A549 (cell line): ENCODE measurements around the gene TMEM97.

Experiments
- BHLHE40 ChIP-seq: IDR thresholded peaks from 2 replicates; pipeline ENCODE4 v1.6.1; 2012; ENCODE audit warnings: low read depth, low read length, inconsistent platforms
- CHD2 ChIP-seq: fragments of 150-350 bp; IDR thresholded peaks from 2 replicates; pipeline ENCODE4 v1.6.1; 2014; ENCODE audit warnings: low read length; ENCODE audit not compliant: partially characterized antibody
- CHD4 ChIP-seq: fragments of 200-600 bp; sonication (generic); IDR thresholded peaks from 2 replicates; pipeline ENCODE4 v1.6.1; 2016; ENCODE audit warnings: antibody characterized with exemption, mild to moderate bottlenecking, borderline replicate concordance
- FOSL2 ChIP-seq, 2 experiments: fragments of 450-650 bp in 1 of 2; fragments of >200 bp in 1 of 2; sonication (Bioruptor Twin) in 1 of 2; formaldehyde crosslinking; IDR thresholded peaks; 2 replicates each; pipeline versions ENCODE4 v1.5.0 to v1.6.1; 2016 to 2020; ENCODE audit warnings: mild to moderate bottlenecking in 1 of 2, moderate library complexity in 1 of 2
- JUN ChIP-seq, 2 experiments: fragments of >200 bp; sonication (Bioruptor Twin); formaldehyde crosslinking; IDR thresholded peaks; 2 replicates in 1 of 2; 3 replicates in 1 of 2; pipeline ENCODE4 v1.6.1; 2016 to 2017
- KDM1A ChIP-seq: fragments of 200-600 bp; sonication (generic); IDR thresholded peaks from 2 replicates; pipeline ENCODE4 v1.6.1; 2016; ENCODE audit warnings: low read depth, mild to moderate bottlenecking
- MAFK ChIP-seq: fragments of 450-650 bp; IDR thresholded peaks from 2 replicates; pipeline ENCODE4 v1.6.1; 2014; ENCODE audit not compliant: partially characterized antibody
- MAZ ChIP-seq: fragments of 150-350 bp; IDR thresholded peaks from 2 replicates; pipeline ENCODE4 v1.6.1; 2014; ENCODE audit warnings: antibody characterized with exemption, low read depth, low read length, borderline replicate concordance
- RAD21 ChIP-seq, 2 experiments: fragments of >200 bp in 1 of 2; sonication (Bioruptor Twin) in 1 of 2; formaldehyde crosslinking in 1 of 2; IDR thresholded peaks in 1 of 2; conservative IDR thresholded peaks in 1 of 2; 2 replicates in 1 of 2; 3 replicates in 1 of 2; pipeline ENCODE4 v1.6.1; 2012 to 2018; ENCODE audit warnings: inconsistent platforms in 1 of 2
- RARB ChIP-seq: fragments of 250-450 bp; sonication (Bioruptor Pico); IDR thresholded peaks from 2 replicates; pipeline ENCODE4 v1.8.0; 2021; ENCODE audit warnings: mild to moderate bottlenecking, moderate library complexity
- USF2 ChIP-seq: fragments of 450-650 bp; IDR thresholded peaks from 2 replicates; pipeline ENCODE4 v1.6.1; 2014; ENCODE audit warnings: antibody characterized with exemption
- TF ChIP-seq, protein P1 (sequence below): IDR thresholded peaks from 2 replicates; pipeline ENCODE4 v1.6.1; 2012
- TF ChIP-seq, protein P2 (sequence below): fragments of >200 bp; sonication (Bioruptor Twin); formaldehyde crosslinking; IDR thresholded peaks from 3 replicates; pipeline ENCODE4 v1.5.1; 2016
- TF ChIP-seq, protein P3 (sequence below): fragments of 200-600 bp; sonication (generic); IDR thresholded peaks from 2 replicates; pipeline ENCODE4 v1.6.1; 2016; ENCODE audit warnings: antibody characterized with exemption, mild to moderate bottlenecking, moderate library complexity

DNA sequence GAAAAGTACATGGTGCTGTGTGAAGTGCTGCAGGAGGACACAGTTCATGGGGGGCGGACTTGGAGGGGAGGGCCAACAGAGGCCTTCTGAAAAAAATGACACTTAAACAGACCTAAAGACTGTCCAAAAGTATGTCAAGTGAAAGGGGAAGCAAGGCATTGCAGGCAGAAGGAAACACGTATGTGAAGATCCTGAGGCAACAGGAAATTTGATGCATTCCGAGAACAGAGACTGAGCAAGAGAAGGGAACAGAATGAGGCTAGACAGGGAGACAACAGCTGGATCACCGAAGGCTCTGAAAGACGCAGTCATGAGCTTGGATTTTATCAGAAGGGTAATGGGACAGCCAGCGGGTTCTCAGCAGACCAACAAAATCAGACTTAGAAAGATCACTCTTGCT is 15.2 kb downstream of the TMEM97 start:
- TF ChIP-seq, protein P1, sequence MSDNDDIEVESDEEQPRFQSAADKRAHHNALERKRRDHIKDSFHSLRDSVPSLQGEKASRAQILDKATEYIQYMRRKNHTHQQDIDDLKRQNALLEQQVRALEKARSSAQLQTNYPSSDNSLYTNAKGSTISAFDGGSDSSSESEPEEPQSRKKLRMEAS = no peak
- no peak for TF ChIP-seq USF2
- TF ChIP-seq RAD21 (conservative IDR thresholded peaks at IDR 0.05 in 1 of 2, IDR thresholded peaks at IDR 0.05 in 1 of 2) = no peak
- TF ChIP-seq RARB = no peak
- no peak for TF ChIP-seq FOSL2 (IDR thresholded peaks at IDR 0.05)
- no peak for TF ChIP-seq FOSL2 (CRISPR knock-in tag; IDR thresholded peaks at IDR 0.05)
- TF ChIP-seq, protein P2, sequence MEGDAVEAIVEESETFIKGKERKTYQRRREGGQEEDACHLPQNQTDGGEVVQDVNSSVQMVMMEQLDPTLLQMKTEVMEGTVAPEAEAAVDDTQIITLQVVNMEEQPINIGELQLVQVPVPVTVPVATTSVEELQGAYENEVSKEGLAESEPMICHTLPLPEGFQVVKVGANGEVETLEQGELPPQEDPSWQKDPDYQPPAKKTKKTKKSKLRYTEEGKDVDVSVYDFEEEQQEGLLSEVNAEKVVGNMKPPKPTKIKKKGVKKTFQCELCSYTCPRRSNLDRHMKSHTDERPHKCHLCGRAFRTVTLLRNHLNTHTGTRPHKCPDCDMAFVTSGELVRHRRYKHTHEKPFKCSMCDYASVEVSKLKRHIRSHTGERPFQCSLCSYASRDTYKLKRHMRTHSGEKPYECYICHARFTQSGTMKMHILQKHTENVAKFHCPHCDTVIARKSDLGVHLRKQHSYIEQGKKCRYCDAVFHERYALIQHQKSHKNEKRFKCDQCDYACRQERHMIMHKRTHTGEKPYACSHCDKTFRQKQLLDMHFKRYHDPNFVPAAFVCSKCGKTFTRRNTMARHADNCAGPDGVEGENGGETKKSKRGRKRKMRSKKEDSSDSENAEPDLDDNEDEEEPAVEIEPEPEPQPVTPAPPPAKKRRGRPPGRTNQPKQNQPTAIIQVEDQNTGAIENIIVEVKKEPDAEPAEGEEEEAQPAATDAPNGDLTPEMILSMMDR = no peak
- TF ChIP-seq JUN (IDR thresholded peaks at IDR 0.05) = no peak
- no peak for TF ChIP-seq CHD2
- TF ChIP-seq CHD4 = no peak
- no peak for TF ChIP-seq MAFK
- TF ChIP-seq, protein P3, sequence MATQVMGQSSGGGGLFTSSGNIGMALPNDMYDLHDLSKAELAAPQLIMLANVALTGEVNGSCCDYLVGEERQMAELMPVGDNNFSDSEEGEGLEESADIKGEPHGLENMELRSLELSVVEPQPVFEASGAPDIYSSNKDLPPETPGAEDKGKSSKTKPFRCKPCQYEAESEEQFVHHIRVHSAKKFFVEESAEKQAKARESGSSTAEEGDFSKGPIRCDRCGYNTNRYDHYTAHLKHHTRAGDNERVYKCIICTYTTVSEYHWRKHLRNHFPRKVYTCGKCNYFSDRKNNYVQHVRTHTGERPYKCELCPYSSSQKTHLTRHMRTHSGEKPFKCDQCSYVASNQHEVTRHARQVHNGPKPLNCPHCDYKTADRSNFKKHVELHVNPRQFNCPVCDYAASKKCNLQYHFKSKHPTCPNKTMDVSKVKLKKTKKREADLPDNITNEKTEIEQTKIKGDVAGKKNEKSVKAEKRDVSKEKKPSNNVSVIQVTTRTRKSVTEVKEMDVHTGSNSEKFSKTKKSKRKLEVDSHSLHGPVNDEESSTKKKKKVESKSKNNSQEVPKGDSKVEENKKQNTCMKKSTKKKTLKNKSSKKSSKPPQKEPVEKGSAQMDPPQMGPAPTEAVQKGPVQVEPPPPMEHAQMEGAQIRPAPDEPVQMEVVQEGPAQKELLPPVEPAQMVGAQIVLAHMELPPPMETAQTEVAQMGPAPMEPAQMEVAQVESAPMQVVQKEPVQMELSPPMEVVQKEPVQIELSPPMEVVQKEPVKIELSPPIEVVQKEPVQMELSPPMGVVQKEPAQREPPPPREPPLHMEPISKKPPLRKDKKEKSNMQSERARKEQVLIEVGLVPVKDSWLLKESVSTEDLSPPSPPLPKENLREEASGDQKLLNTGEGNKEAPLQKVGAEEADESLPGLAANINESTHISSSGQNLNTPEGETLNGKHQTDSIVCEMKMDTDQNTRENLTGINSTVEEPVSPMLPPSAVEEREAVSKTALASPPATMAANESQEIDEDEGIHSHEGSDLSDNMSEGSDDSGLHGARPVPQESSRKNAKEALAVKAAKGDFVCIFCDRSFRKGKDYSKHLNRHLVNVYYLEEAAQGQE = no peak
- no peak for TF ChIP-seq BHLHE40
- no peak for TF ChIP-seq KDM1A
- no peak for TF ChIP-seq MAZ
